ENCODE data around the gene TMEM198. TPM values are rescaled to one million over a fixed set of nuclear protein-coding genes. Genes with fewer than 3 reads are reported as not detected.

TMEM198 gene
- total and polyA plus RNA-seq, 2 of the 4 experiments (the other 2 are of a cell fraction) = 0.18 to 2.2 TPM

DNA sequence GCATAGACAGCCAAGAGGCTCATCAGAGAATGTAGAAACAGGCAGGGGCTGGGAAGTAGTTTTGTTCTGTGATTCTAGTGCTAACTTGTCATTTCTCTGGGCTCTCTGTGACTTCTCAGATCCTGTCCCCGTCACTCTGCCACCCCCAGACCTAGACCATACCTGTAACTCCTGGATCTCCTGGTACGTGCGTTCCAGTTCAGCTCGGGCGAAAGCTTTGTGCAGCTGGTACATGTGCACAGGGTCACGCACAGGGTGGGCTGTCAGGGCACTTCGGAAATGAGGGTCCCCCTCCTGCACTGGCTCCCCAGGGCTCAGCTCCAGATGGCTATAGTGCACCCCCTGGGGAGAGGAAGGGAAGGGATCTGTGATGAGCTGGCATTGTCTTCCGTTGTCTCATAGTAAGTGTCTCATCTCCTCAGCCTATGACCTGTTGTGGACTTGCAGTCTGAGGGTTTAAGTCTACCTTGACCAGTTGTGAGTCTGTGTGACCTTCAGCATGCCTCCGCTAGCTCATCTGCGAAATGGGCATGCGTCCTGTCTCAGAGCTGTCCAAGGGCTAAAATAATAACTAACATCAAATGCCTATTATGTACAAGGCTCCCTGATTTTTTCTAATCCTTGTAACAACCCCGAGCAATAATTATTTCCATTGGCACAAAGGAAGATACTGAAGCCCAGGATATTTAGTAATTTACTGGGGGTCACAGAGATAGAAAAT lies 2.9 kb upstream of the TMEM198 start:
- no peak overlapping the region for H3K4me3 ChIP-seq (ENCODE audit: insufficient read depth, low read depth, low read length)
- no peak overlapping the region for H3K56ac ChIP-seq (ENCODE audit: extremely low read depth, insufficient read depth, low read length)
- no peak for DNase-seq
- H3K23ac ChIP-seq (ENCODE audit: low read depth, low read length) = no peak overlapping the region
- peaks cover 26% of the 10 kb centered on the region for H3K36me3 ChIP-seq (ENCODE audit: control insufficient read depth, insufficient read depth, low read length)
- no peaks in the 10 kb centered on the region for H3K9me3 ChIP-seq (ENCODE audit: control insufficient read depth, insufficient read depth, low read length)
- H2BK15ac ChIP-seq (ENCODE audit: low read depth, low read length) = no peak overlapping the region; the same call in 2 of the 3 replicates
- ChIA-PET CTCF (interaction anchor here (0.6 to 1.4 kb wide), 6 partner anchors 9 to 148 kb away, joined by 3 to 5 read pairs (median 4); no protein-coding TSS in a partner anchor), POLR2A (ENCODE audit: unreplicated experiment) (no interaction called here)
- dilution Hi-C loops (cut with HindIII; ENCODE audit: low sequenced_read_pairs, unreplicated experiment) (no loop called here), in situ Hi-C loops (cut with MboI; ENCODE audit: low sequenced_read_pairs) (no loop called here), intact Hi-C loops (cut with micrococcal nuclease) (loop anchor here (1.0 kb wide), 2 partner anchors 101 to 148 kb away; no protein-coding TSS in a partner anchor)
- peaks cover 2% of the 10 kb centered on the region; the same call in 1 of the 2 replicates for H3K9me1 ChIP-seq (ENCODE audit: insufficient read depth, low read length)
- no peak overlapping the region for H4K5ac ChIP-seq (ENCODE audit: low read depth, low read length)
- no peak overlapping the region for H4K91ac ChIP-seq (ENCODE audit: insufficient read depth, low read depth, low read length)
- H3K27ac ChIP-seq (ENCODE audit: insufficient read depth, low read length) = no peak overlapping the region
- H2BK5ac ChIP-seq (ENCODE audit: low read depth, low read length, poor library complexity, severe bottlenecking) = no peak overlapping the region
- no peak overlapping the region for H3K18ac ChIP-seq (ENCODE audit: low read depth, low read length)
- no CpG with 5 or more reads among the region's 12 CpGs for WGBS, 2 experiments (ENCODE audit: extremely low coverage in 2 of 2, insufficient read length in 1 of 2)
- H2AK5ac ChIP-seq (ENCODE audit: low read depth, low read length) = no peak overlapping the region; the same call in 1 of the 2 replicates
- H3K79me1 ChIP-seq (ENCODE audit: low read depth in 1 of 2, low read length in 2 of 2) = peaks cover 6 to 38% of the 10 kb centered on the region in 2 experiments; a peak in 3 of 4 replicates
- peaks cover 24% of the 10 kb centered on the region for H3K4me1 ChIP-seq (ENCODE audit: control insufficient read depth, insufficient read depth, low read length)
- no peak overlapping the region for H2BK120ac ChIP-seq (ENCODE audit: low read depth, low read length)
- BruUV-seq (replicated peaks) = no TSS peak
- no peak for TF ChIP-seq FOS (IDR thresholded peaks at IDR 0.05; ENCODE audit: low read depth, low read length)
- no peak for TF ChIP-seq CTCF (conservative IDR thresholded peaks at IDR 0.05; ENCODE audit: low read depth, low read length)
- no peak for TF ChIP-seq RAD21 (IDR thresholded peaks at IDR 0.05; ENCODE audit: low read length)
- H3K4me2 ChIP-seq (ENCODE audit: low read depth, low read length) = no peak overlapping the region
- no peak for ATAC-seq (ENCODE audit: low read depth)
- H2BK20ac ChIP-seq (ENCODE audit: low read depth, low read length) = no peak overlapping the region
- H3K27me3 ChIP-seq (ENCODE audit: control insufficient read depth, insufficient read depth, low read length) = no peaks in the 10 kb centered on the region
- no peak overlapping the region for H3K14ac ChIP-seq (replicated peaks; ENCODE audit: low read depth, low read length)
- no peak overlapping the region for H2AFZ ChIP-seq (replicated peaks; ENCODE audit: low read length, poor library complexity)
- no peak overlapping the region for H3K9ac ChIP-seq (ENCODE audit: low read depth, low read length)
- peaks cover 28% of the 10 kb centered on the region for H4K20me1 ChIP-seq (ENCODE audit: insufficient read depth, low read length)
- H3K4ac ChIP-seq (ENCODE audit: low read depth, low read length) = no peak overlapping the region
- no peak overlapping the region for H4K8ac ChIP-seq (ENCODE audit: low read depth in 2 of 2, low read length in 2 of 2)
- no peak overlapping the region for H2AK9ac ChIP-seq (replicated peaks; ENCODE audit: low read depth, low read length, poor library complexity)

Data from IMR-90 (cell line).